ENCODE results near the gene RAD51B.

DNA sequence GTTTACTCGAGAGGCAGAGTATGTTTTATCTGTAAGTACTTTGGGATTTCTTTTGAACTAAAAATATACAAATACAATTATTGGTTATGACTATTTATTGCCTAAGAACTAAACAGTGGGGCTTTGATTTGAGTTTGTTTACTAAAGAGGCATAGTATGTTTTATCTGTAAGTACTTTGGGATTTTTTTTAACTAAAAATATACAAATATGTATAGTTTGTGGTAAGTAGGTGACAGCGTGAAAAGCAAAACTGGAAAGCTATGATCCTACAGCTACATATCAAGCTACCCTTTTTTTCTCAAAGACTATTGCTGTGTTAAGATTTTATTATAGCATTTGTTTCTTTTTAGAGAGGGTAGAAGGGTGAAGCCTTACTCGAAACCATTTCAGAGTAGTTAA, 171.0 kb downstream of the RAD51B start:
- TF ChIP-seq, protein P1, sequence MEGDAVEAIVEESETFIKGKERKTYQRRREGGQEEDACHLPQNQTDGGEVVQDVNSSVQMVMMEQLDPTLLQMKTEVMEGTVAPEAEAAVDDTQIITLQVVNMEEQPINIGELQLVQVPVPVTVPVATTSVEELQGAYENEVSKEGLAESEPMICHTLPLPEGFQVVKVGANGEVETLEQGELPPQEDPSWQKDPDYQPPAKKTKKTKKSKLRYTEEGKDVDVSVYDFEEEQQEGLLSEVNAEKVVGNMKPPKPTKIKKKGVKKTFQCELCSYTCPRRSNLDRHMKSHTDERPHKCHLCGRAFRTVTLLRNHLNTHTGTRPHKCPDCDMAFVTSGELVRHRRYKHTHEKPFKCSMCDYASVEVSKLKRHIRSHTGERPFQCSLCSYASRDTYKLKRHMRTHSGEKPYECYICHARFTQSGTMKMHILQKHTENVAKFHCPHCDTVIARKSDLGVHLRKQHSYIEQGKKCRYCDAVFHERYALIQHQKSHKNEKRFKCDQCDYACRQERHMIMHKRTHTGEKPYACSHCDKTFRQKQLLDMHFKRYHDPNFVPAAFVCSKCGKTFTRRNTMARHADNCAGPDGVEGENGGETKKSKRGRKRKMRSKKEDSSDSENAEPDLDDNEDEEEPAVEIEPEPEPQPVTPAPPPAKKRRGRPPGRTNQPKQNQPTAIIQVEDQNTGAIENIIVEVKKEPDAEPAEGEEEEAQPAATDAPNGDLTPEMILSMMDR (IDR thresholded peaks at IDR 0.05), result no peak
- TF ChIP-seq EP300 (IDR thresholded peaks at IDR 0.05), result no peak
- no peak for TF ChIP-seq POLR2A (IDR thresholded peaks at IDR 0.05)
- TF ChIP-seq POLR2AphosphoS5 (IDR thresholded peaks at IDR 0.05), result no peak
